Activated T-helper 1 cell treated with anti-CD3 and anti-CD28 coated beads, Interleukin-2, amount 50 U/mL, for 16 hours (primary cell): ENCODE results near the gene FKTN.

ENCODE experiments used
- DNase-seq, 2 donors: peaks; one replicate each; pipeline ENCODE4 v3.0.0-alpha.2; 2020; ENCODE audit warnings: low read depth in 1 of 2, low spot score in 1 of 2

FKTN gene

GRCh38 chr9:105632807-105633206 is 74.9 kb downstream of the FKTN start:
- no peak for DNase-seq

DNA sequence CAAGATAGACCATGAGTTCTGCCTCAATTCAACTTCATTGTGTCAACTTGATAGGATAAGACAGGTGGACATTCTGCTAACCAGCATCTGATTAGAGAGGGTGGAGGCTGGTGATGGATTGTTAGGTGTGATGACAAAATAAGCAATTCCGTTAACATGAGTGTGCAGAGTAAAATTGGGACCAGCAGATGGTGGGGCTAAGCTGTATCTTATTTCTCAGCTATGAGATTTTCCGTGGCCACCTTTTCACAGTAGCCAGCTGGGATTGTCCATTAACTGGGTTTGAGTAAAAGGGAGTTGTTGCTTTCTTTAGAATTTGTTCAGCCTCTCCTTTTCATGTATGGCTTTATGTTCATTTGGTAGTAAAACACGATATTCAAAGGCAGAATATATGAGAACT is 75.5 kb downstream of the FKTN start:
- no peak for DNase-seq

- DNase-seq = no peak
Measured at GRCh38 chr9:105636331-105636730, 78.4 kb downstream of the FKTN start.

- DNase-seq = no peak
Measured at GRCh38 chr9:105637787-105638395, 80.0 kb downstream of the FKTN start.

- DNase-seq = no peak
Measured at GRCh38 chr9:105639936-105640335, 82.0 kb downstream of the FKTN start.

DNA sequence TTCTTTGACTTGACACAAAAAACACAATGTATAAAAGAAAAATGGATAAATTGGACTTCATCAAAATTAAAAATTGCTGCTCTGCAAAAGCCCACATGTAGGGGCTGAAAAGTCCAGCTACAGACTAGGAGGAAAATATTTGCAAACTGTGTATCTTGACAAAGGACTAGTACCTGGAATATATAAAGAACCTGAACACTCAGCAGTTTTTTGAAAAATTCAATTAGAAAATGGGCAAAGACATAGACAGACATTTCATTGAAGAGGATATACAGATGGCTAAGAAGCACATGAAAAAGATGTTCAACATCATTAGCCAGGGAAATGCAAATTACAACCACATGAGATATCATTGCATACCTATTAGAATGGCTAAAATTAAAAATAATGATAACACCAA is 85.9 kb downstream of the FKTN start:
- DNase-seq = no peak

DNA sequence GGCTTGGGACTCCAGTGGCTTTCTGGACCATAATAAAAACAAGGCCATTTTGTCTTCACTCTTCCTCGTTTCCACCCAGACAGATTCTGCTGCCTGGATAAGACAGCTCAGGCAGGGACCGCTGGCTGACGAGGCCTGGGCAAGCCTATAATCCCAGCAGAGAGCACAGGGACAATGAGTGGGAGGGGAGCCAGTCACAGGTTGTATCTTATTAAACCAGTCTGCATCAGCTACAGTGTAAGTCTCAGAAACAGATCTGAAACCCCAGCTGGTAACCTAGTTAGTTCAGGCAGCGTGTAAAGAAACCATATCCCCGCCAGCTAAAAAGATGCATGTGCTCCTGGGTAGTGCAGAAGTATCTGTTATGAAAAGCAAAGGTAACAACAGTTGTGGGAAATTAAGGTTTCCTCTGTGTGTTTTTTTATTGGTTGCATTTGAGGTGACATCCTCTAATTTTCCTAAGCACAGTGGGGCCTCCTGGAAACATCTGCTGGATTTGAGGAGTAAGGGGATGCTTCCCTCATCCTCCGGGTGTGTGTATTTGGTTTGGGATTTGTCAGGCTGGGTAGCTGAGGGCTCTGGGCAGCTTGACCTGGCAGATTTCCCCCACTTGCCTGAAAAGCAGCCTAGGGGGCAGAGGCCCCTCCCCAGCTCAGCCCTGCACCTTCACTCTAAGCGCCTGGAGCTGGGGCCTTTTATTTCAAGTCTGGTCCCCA is 89.1 kb downstream of the FKTN start:
- DNase-seq = no peak

DNA sequence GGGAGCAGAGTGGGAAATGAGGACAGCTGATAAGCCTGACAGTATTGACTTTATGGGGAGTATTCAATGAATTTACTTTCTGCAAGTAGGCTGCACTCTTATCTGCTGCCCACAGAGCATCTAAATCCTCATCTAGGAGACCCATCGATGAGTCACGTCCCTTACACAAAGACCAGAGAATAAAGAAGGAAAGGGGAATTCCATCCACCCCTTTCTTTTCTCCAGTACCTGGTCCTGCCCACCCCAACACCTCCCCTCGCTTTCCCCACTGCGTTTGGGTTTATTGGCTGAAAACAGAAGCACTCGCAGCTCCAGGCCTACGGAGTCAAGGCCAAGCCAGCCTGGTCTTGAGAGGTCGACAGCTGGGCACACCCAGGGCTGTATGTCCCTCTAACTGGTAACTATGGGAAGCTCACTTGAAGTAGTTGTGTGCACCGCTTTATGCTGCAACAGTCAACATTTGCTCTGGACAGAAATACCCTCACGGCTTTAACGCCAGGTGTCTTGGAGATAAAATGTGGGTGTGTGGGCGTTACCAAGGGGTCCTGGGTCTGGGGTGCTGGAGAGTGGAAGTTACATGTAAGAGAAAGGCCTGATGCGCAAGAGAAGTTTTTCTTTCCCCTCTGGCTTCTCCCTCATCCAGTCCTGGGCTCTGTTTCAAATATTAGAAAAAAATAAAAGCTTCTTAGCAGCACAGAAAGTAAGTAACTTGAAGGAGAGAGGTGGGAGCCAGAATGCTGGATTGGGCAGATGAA is 89.8 kb downstream of the FKTN start:
- DNase-seq = no peak

DNA sequence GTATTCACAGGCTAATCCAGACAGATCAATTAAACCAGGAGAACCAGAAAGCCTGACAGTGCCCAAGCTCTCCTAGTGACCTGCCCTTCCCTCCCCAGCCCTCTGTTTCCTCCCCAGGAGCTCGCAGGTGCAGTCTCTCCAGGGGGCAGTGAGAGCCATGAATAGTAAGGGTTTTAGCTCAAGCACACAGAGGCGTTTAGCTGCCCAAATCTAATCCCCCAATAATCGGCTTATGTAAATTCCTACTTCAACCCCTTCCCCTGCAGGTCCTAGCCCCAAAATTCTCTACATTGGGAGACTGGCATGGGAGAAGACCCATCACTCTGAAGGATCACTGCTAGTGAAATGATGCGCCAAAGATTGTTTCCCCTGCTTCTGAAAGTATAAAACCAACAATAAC is 93.9 kb downstream of the FKTN start:
- DNase-seq = no peak

DNA sequence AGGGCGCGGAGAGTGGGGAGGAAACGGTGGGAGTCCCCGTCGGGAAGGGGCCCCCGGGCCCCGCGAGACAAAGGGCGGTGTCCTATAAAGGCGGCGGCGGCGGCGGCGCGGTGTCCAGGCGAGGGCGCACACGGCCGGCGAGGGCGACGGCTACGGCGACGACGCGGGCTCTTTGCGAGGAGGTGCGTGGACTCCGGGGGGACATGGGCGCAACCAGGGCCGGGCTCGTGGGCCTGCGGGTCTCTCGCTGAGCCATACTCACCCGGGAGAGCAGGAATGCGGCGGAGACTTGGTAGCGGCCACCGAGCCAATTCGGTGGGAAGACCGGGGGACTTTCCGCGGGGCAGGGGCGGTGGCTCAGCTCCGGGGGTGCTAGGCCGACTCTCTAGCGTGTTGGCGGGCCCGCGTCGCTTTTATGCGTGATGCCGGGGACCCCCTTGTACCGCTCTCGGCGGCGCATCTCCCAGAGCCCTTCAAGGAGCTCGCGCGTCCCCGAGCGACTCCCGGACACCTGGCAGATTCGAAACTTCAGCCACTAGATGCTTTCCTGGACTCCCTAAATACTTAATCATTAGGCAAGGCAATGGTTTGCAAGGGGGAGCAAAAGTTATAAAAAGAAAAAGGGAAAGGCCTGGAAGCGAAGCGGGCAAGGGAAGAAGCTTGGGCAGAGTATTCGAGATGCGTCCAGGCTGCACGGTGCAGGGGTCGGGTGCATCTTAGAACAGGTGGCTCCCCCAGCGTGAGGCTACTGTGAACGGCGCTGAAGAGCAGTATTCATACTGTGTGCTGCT is 98.4 kb downstream of the FKTN start:
- DNase-seq = no peak

DNA sequence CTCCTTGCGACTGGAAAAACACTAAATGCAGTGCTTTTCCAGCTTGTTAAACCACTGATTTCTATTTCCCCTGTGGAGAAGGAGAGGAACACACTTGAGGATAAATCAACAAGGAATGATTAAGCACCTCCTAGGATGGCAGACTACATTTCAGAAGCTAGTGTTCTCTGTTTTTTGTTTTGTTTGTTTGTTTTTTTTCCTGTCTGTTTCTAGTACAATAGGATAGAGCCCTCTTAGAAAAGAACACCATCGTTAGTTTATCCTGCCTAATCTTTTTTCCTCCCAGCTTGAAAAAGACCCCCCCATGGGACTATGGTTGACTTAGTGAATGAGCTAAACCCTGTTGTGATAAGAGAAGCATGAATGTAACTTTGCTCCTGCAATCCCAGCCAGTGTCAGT is 100.4 kb downstream of the FKTN start:
- no peak for DNase-seq

GRCh38 chr9:105661011-105661410 is 103.1 kb downstream of the FKTN start:
- DNase-seq = no peak

DNA sequence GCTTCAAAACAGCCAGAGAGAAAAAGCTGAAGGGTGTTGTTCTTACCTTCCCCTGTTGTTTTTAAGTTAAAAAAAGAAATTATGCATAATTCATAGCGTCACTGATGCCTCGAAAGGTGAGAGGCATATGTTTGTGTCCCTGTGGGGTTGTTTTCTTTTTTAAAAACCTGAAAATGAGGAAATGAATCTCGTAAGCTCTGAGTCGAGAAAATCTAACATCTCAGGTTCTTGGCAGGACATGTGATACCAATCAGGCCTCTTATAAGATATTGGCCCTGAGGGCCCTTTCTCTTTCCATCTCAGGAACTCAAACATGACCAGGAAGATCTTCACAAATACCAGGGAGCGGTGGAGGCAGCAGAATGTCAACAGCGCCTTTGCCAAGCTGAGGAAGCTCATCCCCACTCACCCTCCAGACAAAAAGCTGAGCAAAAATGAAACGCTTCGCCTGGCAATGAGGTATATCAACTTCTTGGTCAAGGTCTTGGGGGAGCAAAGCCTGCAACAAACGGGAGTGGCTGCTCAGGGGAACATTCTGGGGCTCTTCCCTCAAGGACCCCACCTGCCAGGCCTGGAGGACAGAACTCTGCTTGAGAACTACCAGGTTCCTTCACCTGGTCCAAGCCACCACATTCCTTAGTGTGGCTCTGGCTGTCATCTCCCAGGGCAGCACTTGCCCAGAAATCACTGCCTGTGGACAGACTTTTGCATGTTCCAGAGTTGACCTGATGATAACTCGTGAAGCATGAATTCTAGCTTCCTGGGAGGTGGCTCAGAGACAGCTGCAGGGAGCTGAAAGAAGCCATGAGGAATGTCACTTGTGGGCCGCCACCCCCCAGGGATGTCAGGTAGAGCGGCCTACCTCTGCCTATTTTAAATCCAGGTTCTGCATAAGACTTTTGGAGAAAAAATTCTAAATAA is 104.5 kb downstream of the FKTN start, which contains the start of gene TAL2:
TAL2 (plus strand) TSS at position 274 of the 921 bp plus-strand sequence; CDS start at position 314, 40 bp downstream.
- DNase-seq = no peak

DNA sequence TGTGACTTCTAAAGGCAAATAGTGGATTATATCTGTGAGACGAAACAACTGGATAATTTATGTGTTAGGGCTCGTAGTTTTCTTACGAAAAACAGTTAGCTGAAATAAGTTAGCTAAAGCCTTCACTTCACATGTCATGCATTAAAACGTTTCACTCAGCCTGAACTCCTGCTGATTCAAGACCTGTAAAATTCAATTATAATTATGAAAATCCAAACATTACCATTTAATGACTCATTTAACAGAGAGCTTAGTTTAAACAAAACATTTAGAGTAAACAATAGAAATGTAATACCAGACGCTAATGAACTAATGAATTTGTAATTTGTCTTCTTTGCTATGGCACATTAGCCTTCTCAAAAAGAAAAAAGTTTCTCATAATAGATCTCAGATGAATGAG is 106.0 kb downstream of the FKTN start:
- DNase-seq = no peak

DNA sequence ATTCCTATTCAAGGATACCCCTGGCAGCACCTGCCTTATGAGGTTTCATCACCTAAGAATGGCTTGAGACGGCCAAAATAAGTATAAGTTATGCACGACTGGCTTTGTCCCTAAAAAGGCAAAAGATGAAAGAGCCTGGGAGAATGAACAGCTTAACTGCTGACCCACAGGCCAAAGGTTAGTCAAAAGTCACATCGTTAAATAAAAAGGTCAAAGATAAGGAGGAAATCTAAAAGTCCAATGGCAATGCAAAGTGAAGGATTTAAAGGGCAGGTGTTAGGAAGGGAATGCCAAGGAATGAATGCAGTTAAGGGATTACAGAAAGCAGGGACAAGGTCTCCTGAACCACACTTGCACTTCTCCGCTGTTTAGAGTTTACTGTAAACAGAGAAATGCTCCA is 109.9 kb downstream of the FKTN start:
- no peak for DNase-seq

- no peak for DNase-seq
Measured at GRCh38 chr9:105670315-105670714, 112.4 kb downstream of the FKTN start.

DNA sequence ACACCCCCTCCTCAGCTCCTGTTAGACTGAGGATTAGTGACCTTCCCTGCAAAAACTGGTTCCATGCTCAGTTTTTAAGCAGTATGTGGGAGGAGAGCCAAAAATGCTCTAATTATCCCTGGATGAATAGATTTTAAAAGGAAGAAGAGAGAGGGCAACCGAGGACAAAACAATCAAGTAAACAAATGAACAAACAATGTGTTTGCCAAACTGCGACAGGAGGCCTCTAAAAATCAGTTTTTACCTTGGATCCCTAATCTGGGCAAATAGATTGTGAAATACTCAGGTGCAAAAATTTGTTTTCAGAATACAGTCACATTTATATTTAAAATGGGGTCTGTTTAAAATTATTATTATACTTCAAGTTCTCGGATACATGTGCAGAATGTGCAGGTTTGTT is 112.8 kb downstream of the FKTN start:
- DNase-seq = no peak

GRCh38 chr9:105672711-105673234 is 114.8 kb downstream of the FKTN start:
- no peak for DNase-seq

- no peak for DNase-seq
Measured at GRCh38 chr9:105673850-105674387, 116.0 kb downstream of the FKTN start.
